CD4-positive, alpha-beta T cell treated with Interleukin-4 for 4 hours (primary cell): Measurements from ENCODE around the gene RBM15B.

Source experiments
- DNase-seq: peaks from one replicate; pipeline ENCODE4 v3.0.0-alpha.2; 2020

Gene RBM15B

GRCh38 chr3:51392355-51393133 is 1.5 kb downstream of the RBM15B start:
- no peak for DNase-seq

DNA sequence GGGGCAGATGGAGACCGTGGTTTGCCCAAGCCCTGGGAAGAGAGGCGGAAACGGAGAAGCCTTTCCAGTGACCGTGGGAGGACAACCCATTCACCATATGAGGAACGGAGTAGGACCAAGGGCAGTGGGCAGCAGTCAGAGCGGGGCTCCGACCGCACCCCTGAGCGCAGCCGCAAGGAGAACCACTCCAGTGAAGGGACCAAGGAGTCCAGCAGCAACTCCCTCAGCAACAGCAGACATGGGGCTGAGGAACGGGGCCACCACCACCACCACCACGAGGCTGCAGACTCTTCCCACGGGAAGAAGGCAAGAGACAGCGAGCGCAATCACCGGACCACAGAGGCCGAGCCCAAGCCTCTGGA is 2.0 kb downstream of the RBM15B start:
- no peak for DNase-seq

- DNase-seq = no peak
These were observed 2.5 kb downstream of the RBM15B start for GRCh38 chr3:51393564-51393963.

DNA sequence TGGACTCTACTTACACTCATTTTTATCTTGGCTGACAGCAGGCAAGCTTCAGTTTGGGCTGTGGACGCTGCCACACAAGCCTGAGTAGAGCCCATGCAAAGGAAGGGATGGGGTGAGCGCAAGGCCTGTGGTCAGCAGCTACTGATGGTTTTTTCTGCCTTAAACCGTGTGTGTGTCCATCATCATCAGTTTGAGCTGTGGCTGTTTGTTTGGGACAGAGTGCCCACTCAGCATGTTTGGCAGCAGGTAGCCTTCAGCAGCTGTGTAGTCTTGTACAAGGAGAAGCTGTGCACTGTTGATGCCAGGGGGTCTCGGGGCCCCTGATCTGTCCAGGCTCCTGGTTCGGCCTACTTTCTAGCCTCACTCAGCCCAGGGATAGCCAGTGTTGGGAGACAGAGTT is 3.5 kb downstream of the RBM15B start:
- DNase-seq = no peak

- DNase-seq = no peak
These were observed 4.6 kb downstream of the RBM15B start for GRCh38 chr3:51395493-51396213.

- DNase-seq = no peak
These were observed 5.3 kb downstream of the RBM15B start for GRCh38 chr3:51396401-51396800.

GRCh38 chr3:51397392-51397791 is 6.3 kb downstream of the RBM15B start:
- no peak for DNase-seq

DNA sequence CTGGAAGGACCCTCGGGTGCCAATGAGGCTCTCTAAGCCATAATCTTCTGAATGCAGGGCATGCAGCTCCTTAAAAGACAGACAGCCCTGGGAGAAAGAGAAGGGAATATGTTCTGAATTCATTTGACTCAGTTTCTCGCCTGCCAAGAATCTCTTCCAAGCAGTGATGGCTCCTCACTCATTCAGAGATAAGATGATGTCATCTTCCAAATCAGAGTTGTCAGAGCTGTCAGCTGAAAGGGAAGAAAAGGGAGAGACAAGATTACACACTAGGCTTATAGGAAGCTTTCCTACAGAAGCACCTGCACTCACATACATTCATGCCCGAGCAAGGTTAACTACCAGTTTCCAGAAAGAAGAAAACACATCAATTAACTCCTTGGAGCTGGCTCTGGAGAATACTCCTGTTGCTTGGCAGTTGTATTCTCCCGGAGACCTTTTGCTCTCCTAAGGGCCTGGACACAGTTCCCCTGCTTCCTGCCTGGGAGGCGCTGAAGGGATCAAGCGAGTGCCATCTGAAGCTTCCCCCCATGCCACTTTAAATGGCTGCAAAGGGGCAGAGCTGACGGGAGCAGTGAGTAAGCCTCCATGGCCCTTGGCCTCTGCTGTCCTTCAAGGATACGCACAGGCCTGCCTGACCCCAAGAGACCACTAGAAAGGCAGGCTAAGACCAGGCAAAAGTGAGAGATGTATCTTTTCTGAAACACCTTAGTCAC is 7.7 kb downstream of the RBM15B start:
- DNase-seq = no peak

DNA sequence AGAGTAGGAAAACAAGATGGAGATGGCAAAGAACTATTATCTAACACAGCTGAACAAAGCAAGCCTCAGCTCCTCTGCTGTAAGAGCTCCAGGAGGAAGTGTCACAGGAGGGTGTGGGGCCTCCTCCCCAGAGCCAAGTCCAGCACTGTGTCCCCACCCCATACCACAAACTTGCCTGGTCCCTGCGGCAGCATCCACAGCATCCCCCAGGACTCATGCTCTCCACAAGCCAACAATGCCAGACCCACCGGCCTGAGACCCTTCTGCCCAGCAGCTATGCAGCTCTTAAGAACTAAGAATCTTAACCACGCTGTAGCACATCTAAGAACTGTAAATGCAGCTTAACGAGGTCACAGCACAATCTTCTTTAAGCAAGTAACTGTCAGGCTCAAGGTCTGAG is 9.1 kb downstream of the RBM15B start:
- DNase-seq = no peak

GRCh38 chr3:51401735-51402134 is 10.7 kb downstream of the RBM15B start:
- no peak for DNase-seq

GRCh38 chr3:51403675-51404074 is 12.6 kb downstream of the RBM15B start:
- DNase-seq = no peak

- DNase-seq = no peak
These were observed 16.9 kb downstream of the RBM15B start for GRCh38 chr3:51408021-51408420.

DNA sequence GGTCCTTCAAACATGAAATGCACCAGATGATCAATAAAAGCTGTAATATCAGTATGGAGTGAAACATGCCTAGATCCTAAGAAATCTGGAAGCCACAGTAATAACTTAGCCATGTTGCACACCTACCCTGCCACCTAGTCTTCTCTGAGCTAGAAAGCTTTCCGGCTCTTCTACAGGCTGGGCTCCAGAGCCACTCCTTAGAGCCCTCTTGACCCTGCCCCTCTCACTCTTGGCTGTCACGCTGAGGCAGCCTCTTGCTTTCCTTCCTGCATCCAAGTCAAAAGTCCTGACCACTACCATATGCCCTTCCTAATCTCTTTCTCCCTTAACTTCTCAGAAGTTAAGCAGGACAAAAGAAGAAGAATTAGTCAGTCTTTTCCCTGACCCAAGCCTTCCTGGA is 17.7 kb downstream of the RBM15B start:
- no peak for DNase-seq

- DNase-seq = no peak
These were observed 31.1 kb downstream of the RBM15B start for GRCh38 chr3:51422211-51422610.

DNA sequence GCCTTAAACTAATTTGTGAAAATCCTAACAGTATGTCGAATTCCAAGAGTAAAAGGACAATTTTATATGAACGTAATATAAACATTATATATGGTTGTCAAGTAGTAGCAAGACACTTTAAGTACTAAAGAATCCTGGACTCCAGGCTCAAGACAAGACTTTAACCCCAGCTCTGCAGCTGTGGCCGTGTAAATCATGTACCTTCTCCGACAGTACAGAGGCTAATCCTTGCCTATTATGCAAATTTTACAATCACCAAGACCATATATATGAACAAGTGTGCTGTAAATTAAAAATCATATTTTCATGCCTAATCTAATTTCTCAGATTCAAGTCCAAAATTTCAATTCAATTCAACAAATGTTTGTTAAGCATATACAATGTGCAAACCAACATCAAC is 35.8 kb downstream of the RBM15B start:
- DNase-seq = no peak

GRCh38 chr3:51429138-51429537 is 38.1 kb downstream of the RBM15B start:
- DNase-seq = no peak

DNA sequence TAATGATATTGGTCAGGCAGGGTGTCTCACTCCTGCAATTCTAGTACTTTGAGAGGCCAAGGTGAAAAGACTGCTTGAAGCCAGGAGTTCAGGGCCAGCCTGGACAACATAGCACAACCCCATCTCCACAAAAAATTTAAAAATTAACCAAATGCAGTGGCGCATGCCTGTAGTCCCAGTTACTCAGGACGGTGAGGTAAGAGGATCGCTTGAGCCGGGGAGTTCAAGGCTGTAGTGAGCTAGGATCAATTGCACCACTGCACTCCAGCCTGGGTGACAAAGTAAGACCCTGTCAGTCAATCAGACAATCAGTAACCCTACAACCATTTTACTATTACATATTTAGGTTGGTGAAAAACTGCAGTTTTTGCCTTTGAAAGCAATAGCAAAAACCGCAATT is 43.0 kb downstream of the RBM15B start:
- DNase-seq = no peak

DNA sequence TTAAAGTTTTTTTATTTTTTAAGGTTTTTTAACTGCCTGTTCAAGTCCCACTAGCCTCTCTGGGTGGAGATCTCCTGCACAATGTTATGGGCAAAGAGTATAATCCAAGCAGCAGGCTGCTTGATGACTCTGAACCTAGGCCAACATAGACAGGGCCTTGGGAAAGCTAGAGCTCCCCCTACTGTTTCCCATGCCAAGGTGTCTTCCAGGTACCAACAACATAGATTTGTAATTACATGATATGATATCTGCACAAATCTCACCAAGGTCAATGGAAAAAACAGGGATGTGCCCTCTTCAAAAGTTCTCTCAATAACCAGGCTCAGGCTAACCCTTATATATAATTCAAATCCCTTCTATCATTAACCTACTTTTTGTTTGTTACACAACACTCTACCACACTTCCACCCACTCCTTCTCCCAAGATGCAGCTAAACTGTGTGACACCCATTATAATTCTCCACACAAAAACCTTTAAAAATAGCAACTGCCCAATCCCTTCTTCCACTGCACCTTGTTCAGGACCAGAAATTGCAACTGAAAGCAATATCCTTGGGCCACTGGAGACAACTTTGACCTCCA is 43.8 kb downstream of the RBM15B start:
- peak; percentile 54 for DNase-seq

GRCh38 chr3:51436998-51437639 is 46.0 kb downstream of the RBM15B start:
- no peak for DNase-seq

GRCh38 chr3:51441282-51442030 is 50.4 kb downstream of the RBM15B start:
- DNase-seq = no peak

DNA sequence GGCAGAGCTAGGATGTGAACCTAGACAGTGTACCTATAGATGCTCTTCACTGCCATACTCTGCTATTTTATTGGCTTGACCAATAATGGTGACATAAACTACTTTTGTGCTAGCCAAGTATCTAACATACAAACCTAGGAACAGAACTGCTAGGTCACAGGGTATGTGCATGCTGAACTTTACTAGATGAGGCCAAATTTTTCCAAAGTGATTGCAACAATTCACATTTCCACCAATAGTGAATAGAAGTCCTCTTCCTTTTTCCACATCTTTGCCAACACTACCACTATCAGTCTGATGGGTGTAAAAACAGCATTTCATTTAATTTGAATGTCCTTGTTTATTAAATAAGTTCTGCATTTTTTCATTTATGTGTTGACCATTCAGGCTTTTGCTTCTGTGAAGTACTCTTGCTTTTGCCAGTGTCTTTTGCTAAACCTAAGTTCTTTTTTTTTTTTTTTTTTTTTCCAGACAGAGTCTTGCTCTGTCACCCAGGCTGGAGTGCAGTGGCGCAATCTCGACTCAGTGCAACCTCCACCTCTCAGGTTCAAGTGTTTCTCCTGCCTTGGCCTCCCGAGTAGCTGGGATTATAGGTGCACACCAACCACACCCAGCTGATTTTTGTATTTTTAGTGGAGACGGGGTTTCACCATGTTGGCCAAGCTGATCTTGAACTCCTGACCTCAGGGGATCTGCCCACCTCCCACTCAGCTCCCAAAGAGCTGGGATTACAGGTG is 54.6 kb downstream of the RBM15B start:
- no peak for DNase-seq
